C4-2B (cell line): ENCODE data around the gene ADORA2A.

Experiments used
- CTCF ChIP-seq: fragments of 450-650 bp; conservative IDR thresholded peaks from 2 replicates; pipeline ENCODE4 v1.5.1; 2017; ENCODE audit warnings: mild to moderate bottlenecking
- ZFX ChIP-seq: fragments of 450-650 bp; IDR thresholded peaks from 2 replicates; pipeline ENCODE4 v1.6.1; 2017

- TF ChIP-seq CTCF (no peak), ZFX (no peak)
These were observed 9.3 kb upstream of the ADORA2A start for GRCh38 chr22:24417901-24418641.
